Measurements from ENCODE around the gene CHST15. TPM values are rescaled to one million over a fixed set of nuclear protein-coding genes. Genes with fewer than 3 reads are reported as not detected.

CHST15 gene
- total RNA-seq, 1 experiment from 2014 or later: 17.1 TPM

DNA sequence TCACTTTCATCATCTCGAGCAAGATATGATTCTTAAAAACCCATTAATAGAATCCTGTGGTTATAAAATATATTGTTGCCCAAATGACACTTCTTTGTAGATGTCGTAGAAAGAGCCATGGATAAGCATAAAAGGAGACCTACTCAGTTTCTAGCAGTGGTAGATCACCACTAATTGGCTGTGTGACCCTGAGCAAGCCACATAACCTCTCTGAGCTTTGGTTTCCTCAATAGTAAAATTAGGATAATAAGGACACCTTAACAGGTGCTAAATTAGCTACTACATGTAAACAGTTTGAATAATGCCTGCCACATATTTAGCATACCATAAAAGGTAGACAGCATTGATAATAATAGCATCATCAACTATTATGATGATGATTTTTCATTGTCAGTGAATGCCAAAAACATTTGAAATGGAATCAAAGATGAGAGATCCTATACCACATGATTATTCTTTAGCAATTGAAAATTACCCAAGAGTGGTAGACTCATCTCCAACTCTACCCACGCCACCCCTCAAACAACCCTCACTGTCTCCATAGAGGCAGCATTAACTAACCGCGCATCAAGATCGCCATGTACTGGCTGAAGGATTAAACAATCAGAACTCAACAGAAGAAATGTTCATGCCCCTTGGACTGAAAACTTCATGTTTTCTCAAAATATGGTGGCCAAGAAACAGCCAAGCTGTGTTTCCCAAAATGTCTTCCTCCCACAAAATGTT is 45.8 kb downstream of the CHST15 start:
- POLR2A ChIA-PET (ENCODE audit: unreplicated experiment): no interaction called here
- CTCF ChIA-PET: no interaction called here
- Histone ChIP-seq H3K9ac (ENCODE audit: low read length) (no peak overlapping the region), H3F3A (ENCODE audit: low read length, unreplicated experiment) (no peaks in the 10 kb centered on the region), H3K27ac (ENCODE audit: low read length) (no peak overlapping the region), H2AFZ (ENCODE audit: low read length) (no peak overlapping the region), H3K4me1 (ENCODE audit: insufficient read depth, low read length) (peaks cover 12% of the 10 kb centered on the region), H4K20me1 (ENCODE audit: low read length) (no peaks in the 10 kb centered on the region), H3K27me3 (ENCODE audit: low read length) (no peaks in the 10 kb centered on the region), H3K4me3 (ENCODE audit: low read length) (no peak overlapping the region), H3K79me2 (ENCODE audit: low read length) (peaks cover 30% of the 10 kb centered on the region), H3K36me3 (ENCODE audit: low read depth, low read length) (no peaks in the 10 kb centered on the region), H3K9me3 (ENCODE audit: low read length) (no peaks in the 10 kb centered on the region), H3K9me2 (replicated peaks; ENCODE audit: low read length) (no peaks in the 10 kb centered on the region), H3K4me2 (ENCODE audit: low read length) (no peak overlapping the region)
- ATAC-seq: no peak
- intact Hi-C loops (cut with micrococcal nuclease): loop anchor here (2.0 kb wide), 1 partner anchor 105 kb away; no protein-coding TSS in a partner anchor
- no peak for DNase-seq
- TF ChIP-seq EZH2 (IDR thresholded peaks at IDR 0.05; ENCODE audit: low read length, unreplicated experiment) (no peak), EZH2phosphoT487 (IDR thresholded peaks at IDR 0.05; ENCODE audit: borderline replicate concordance, low read length) (no peak)
- TF ChIP-seq, protein P1, sequence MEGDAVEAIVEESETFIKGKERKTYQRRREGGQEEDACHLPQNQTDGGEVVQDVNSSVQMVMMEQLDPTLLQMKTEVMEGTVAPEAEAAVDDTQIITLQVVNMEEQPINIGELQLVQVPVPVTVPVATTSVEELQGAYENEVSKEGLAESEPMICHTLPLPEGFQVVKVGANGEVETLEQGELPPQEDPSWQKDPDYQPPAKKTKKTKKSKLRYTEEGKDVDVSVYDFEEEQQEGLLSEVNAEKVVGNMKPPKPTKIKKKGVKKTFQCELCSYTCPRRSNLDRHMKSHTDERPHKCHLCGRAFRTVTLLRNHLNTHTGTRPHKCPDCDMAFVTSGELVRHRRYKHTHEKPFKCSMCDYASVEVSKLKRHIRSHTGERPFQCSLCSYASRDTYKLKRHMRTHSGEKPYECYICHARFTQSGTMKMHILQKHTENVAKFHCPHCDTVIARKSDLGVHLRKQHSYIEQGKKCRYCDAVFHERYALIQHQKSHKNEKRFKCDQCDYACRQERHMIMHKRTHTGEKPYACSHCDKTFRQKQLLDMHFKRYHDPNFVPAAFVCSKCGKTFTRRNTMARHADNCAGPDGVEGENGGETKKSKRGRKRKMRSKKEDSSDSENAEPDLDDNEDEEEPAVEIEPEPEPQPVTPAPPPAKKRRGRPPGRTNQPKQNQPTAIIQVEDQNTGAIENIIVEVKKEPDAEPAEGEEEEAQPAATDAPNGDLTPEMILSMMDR (conservative IDR thresholded peaks at IDR 0.05; ENCODE audit: low read depth, low read length): no peak
- BruUV-seq (replicated peaks): no TSS peak

DNA sequence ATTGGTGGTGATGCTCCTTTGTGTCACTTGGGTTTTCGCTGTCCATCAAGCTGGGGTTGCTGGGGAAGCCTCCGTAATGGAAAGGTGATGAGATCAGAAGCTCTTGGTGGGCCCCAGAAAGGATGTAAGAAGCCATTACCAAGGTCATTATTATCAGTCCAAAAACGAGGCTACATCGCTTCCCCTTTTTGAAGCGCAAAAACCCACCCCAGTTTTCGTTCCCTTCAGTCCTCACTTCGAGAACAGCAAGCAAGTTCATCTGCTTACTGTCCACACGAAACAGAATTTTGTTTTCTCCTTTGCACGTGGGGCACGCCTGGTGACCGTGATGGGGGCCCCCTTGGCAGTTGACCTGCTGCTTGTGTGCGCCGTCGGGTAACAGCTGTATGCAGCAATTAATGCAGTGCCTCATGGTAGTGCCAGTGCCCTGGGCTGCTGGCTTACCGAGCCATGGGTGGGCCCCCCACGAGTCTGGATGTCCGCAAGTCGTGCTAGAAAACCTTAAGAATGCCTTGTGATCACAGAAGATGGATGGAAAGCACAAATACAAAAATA is 47.5 kb downstream of the CHST15 start:
- ChIA-PET CTCF (no interaction called here), POLR2A (ENCODE audit: unreplicated experiment) (no interaction called here)
- peaks cover 12% of the 10 kb centered on the region for H3K4me1 ChIP-seq (ENCODE audit: insufficient read depth, low read length)
- no peak overlapping the region for H2AFZ ChIP-seq (ENCODE audit: low read length)
- ATAC-seq (no peak), DNase-seq (no peak)
- no peaks in the 10 kb centered on the region for H3K9me3 ChIP-seq (ENCODE audit: low read length)
- no peak overlapping the region for H3K4me2 ChIP-seq (ENCODE audit: low read length)
- H3K36me3 ChIP-seq (ENCODE audit: low read depth, low read length): no peaks in the 10 kb centered on the region
- H3K9ac ChIP-seq (ENCODE audit: low read length): no peak overlapping the region
- H3K79me2 ChIP-seq (ENCODE audit: low read length): peaks cover 20% of the 10 kb centered on the region
- no peaks in the 10 kb centered on the region for H4K20me1 ChIP-seq (ENCODE audit: low read length)
- no peak overlapping the region for H3K27ac ChIP-seq (ENCODE audit: low read length)
- no peak overlapping the region for H3K4me3 ChIP-seq (ENCODE audit: low read length)
- H3F3A ChIP-seq (ENCODE audit: low read length, unreplicated experiment): no peaks in the 10 kb centered on the region
- H3K9me2 ChIP-seq (replicated peaks; ENCODE audit: low read length): no peaks in the 10 kb centered on the region
- BruUV-seq (replicated peaks): no TSS peak
- no peak for TF ChIP-seq EZH2 (IDR thresholded peaks at IDR 0.05; ENCODE audit: low read length, unreplicated experiment)
- no peak for TF ChIP-seq EZH2phosphoT487 (IDR thresholded peaks at IDR 0.05; ENCODE audit: borderline replicate concordance, low read length)
- TF ChIP-seq, protein P1 (conservative IDR thresholded peaks at IDR 0.05; ENCODE audit: low read depth, low read length): no peak
- intact Hi-C loops (cut with micrococcal nuclease): no loop called here
- H3K27me3 ChIP-seq (ENCODE audit: low read length): no peaks in the 10 kb centered on the region

DNA sequence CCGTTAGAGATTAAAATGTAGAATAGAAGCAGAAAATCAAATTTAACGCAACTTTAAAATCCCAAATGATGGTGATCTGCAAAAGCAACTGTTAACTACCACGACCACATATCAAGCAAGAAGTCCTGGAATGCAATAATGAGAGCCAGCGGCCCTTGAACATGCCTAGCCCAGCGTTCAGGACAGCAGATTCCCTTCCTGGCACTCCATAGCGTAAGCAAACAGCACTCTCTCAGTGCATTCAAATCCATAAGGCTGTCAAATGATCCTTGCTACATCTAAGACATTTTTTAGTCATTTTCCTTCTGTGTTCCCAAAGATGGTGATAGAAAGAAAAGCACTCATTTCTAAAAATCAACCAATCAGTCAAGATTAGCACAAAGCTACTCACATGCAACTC is 48.1 kb downstream of the CHST15 start:
- intact Hi-C loops (cut with micrococcal nuclease): no loop called here

More for the DNA sequence above, 48.1 kb downstream of the CHST15 start:
- H2AFZ ChIP-seq (ENCODE audit: low read length): no peak overlapping the region
- no peaks in the 10 kb centered on the region for H3K36me3 ChIP-seq (ENCODE audit: low read depth, low read length)
- no peak for TF ChIP-seq EZH2phosphoT487 (IDR thresholded peaks at IDR 0.05; ENCODE audit: borderline replicate concordance, low read length)
- TF ChIP-seq EZH2 (IDR thresholded peaks at IDR 0.05; ENCODE audit: low read length, unreplicated experiment): no peak
- TF ChIP-seq, protein P1 (conservative IDR thresholded peaks at IDR 0.05; ENCODE audit: low read depth, low read length): no peak
- peaks cover 16% of the 10 kb centered on the region for H3K79me2 ChIP-seq (ENCODE audit: low read length)
- no peak overlapping the region for H3K4me2 ChIP-seq (ENCODE audit: low read length)
- H3F3A ChIP-seq (ENCODE audit: low read length, unreplicated experiment): no peaks in the 10 kb centered on the region
- no peaks in the 10 kb centered on the region for H3K9me2 ChIP-seq (replicated peaks; ENCODE audit: low read length)
- no TSS peak for BruUV-seq (replicated peaks)
- H3K4me3 ChIP-seq (ENCODE audit: low read length): no peak overlapping the region
- no peaks in the 10 kb centered on the region for H4K20me1 ChIP-seq (ENCODE audit: low read length)
- H3K27ac ChIP-seq (ENCODE audit: low read length): no peak overlapping the region
- peaks cover 12% of the 10 kb centered on the region for H3K4me1 ChIP-seq (ENCODE audit: insufficient read depth, low read length)
- H3K27me3 ChIP-seq (ENCODE audit: low read length): no peaks in the 10 kb centered on the region
- no peaks in the 10 kb centered on the region for H3K9me3 ChIP-seq (ENCODE audit: low read length)
- H3K9ac ChIP-seq (ENCODE audit: low read length): no peak overlapping the region
- DNase-seq (no peak), ATAC-seq (no peak)
- ChIA-PET CTCF (no interaction called here), POLR2A (ENCODE audit: unreplicated experiment) (no interaction called here)

All from PC-3 (cell line).